Measurements from ENCODE around the gene SLC5A10. TPM values are rescaled to one million over a fixed set of nuclear protein-coding genes. Genes with fewer than 3 reads are reported as not detected.
"Not testable (repeated sequence)": the region's sequence is repeated elsewhere in the genome, so short reads cannot be mapped to it uniquely, and the experiment has no call there.

SLC5A10 gene
- total and polyA plus RNA-seq, 7 experiments from 2014 or later, result 0.15 to 0.37 (median 0.17) TPM; not detected in 4

DNA sequence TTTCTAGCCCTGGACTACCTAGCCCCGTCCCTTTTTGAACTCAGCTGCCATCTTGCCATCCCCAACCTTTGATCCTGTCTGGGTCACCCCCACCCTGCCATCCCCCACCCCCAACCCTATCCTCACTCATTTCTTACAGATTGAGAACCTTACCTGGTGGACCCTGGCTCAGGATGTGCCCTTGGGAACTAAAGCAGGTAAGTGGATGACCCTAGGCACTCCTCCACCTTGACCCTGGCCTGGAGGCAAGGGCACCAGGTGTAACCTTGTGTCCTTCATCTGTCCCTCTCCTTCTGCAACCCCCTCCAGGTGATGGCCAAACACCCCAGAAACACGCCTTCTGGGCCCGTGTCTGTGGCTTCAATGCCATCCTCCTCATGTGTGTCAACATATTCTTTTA, 68.1 kb downstream of the SLC5A10 start:
- Mint-ChIP-seq H3K27ac (peak overlapping the region in 5 of 9 donors; percentile 15 to 78 (median 70)), H3K27me3 (no peaks in the 10 kb centered on the region), H3K4me1 (peaks cover 15 to 53% (median 46%) of the 10 kb centered on the region in 7 donors), H3K4me3 (no peak overlapping the region), H3K9me3 (no peaks in the 10 kb centered on the region), H3K36me3 (peaks cover 0 to 17% (median 9%) of the 10 kb centered on the region in 5 donors)
- ATAC-seq, result no peak
- peak in 1 of 9 donors; percentile 2 for DNase-seq
- H3K4me1 ChIP-seq (ENCODE audit: control insufficient read depth in 2 of 2, insufficient read depth in 2 of 2, low read length in 2 of 2), result peaks cover 0 to 14% of the 10 kb centered on the region in 2 donors
- no peak overlapping the region for H3K4me3 ChIP-seq (ENCODE audit: low read length)
- intact Hi-C loops (cut with micrococcal nuclease), result no loop called here
- H3K27ac ChIP-seq (ENCODE audit: low read depth, low read length), result peak overlapping the region; percentile 2
- POLR2A ChIA-PET, result no interaction called here
- no peaks in the 10 kb centered on the region for H3K9me3 ChIP-seq (ENCODE audit: control insufficient read depth in 2 of 3, low read length in 3 of 3)
- H3K36me3 ChIP-seq (ENCODE audit: control insufficient read depth in 2 of 3, insufficient read depth in 3 of 3, low read length in 3 of 3), result peaks cover 0 to 50% (median 3%) of the 10 kb centered on the region in 3 experiments
- CTCF ChIA-PET, result no interaction called here
- no peaks in the 10 kb centered on the region for H3K27me3 ChIP-seq (ENCODE audit: control insufficient read depth in 2 of 2, insufficient read depth in 2 of 2, low read length in 2 of 2)

DNA sequence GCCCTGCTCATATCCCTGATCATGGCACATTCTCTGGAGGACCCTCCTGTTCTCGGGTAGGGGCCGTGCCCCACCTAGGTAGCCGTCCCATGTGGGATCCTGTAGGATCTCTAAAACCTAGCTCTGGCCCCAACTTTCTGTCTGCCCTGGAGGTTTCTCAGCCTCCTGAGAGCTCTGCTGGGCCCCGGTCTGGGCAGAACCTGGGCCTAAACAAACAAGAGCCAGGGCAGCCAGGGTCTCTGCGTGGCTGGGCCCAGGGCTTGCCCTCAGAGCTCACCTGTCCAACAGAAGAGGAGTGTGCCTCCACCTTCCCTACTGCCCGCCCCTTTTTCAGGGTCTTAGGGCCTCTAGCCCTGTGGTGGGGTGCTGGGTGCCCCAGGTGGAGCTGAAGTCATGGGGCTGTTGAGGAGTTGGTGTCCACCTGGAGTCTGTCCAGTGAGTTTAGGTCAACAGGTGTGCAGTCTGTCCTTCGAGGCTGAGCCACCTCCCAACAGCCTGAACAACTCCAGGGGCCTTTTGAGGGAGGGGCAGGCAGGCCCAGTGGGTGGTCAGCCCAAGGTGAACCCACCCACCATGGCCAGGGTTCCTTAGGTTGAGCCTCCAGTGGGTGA, 69.2 kb downstream of the SLC5A10 start:
- peak in 1 of 9 donors; percentile 3 for DNase-seq

DNA sequence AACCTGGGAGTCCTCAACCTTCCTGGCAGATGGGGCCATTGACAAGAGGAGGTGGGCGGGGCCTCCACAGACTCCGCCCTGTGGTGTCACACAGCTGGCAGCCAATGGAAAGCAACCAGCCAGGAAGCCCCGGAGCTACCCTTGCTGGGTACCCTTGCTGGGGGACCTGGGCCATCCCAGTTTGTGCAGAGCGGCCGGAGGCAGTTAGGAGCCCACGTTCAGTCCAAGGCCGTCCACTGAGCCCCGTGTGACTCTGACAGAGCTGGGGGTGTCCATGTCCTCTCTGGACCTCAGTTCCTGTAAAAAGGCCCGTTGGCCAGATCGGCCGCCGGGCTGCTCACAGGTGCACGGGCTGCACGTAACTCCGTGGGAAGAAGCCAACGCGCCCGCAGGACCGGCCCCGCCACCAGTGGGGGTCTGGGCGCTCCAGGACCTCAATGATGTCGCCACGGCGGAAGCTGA, 69.7 kb downstream of the SLC5A10 start:
- H3K27me3 ChIP-seq (ENCODE audit: control insufficient read depth in 2 of 2, insufficient read depth in 2 of 2, low read length in 2 of 2), result no peaks in the 10 kb centered on the region
- Mint-ChIP-seq H3K36me3 (peaks cover 0 to 17% (median 9%) of the 10 kb centered on the region in 5 donors), H3K4me3 (no peak overlapping the region), H3K27ac (peak overlapping the region in 2 of 9 donors; percentile 21 to 60), H3K27me3 (no peaks in the 10 kb centered on the region), H3K4me1 (peaks cover 16 to 44% (median 37%) of the 10 kb centered on the region in 7 donors), H3K9me3 (no peaks in the 10 kb centered on the region)
- DNase-seq, result peak in 6 of 9 donors; percentile 14 to 44 (median 37)
- H3K27ac ChIP-seq (ENCODE audit: low read depth, low read length), result peak overlapping the region; percentile 21
- POLR2A ChIA-PET, result interaction anchor here (0.5 to 1.1 kb wide), 3 partner anchors 14 to 41 kb away, joined by 3 to 5 read pairs (median 3); partner anchors contain the start of gene FAM83G
- peak; percentile 33 for ATAC-seq
- H3K4me3 ChIP-seq (ENCODE audit: low read length), result no peak overlapping the region
- CTCF ChIA-PET, result interaction anchor here (1.3 to 1.6 kb wide), 2 partner anchors 10 to 19 kb away, joined by 3 to 4 read pairs; no protein-coding TSS in a partner anchor
- H3K4me1 ChIP-seq (ENCODE audit: control insufficient read depth in 2 of 2, insufficient read depth in 2 of 2, low read length in 2 of 2), result peaks cover 0 to 14% of the 10 kb centered on the region in 2 donors
- H3K9me3 ChIP-seq (ENCODE audit: control insufficient read depth in 2 of 3, low read length in 3 of 3), result no peaks in the 10 kb centered on the region
- peaks cover 0 to 50% (median 3%) of the 10 kb centered on the region in 3 experiments for H3K36me3 ChIP-seq (ENCODE audit: control insufficient read depth in 2 of 3, insufficient read depth in 3 of 3, low read length in 3 of 3)
- intact Hi-C loops (cut with micrococcal nuclease), result no loop called here

More for the DNA sequence above, 69.2 kb downstream of the SLC5A10 start:
- H3K9me3 ChIP-seq (ENCODE audit: control insufficient read depth in 2 of 3, low read length in 3 of 3); intact Hi-C loops (cut with micrococcal nuclease); ATAC-seq; H3K4me3 ChIP-seq (ENCODE audit: low read length); H3K27me3 ChIP-seq (ENCODE audit: control insufficient read depth in 2 of 2, insufficient read depth in 2 of 2, low read length in 2 of 2); CTCF ChIA-PET; H3K27me3 Mint-ChIP-seq; H3K9me3 Mint-ChIP-seq; H3K4me3 Mint-ChIP-seq: not testable (repeated sequence)
- H3K4me1 Mint-ChIP-seq, result peaks cover 16 to 48% (median 40%) of the 10 kb centered on the region in 7 donors
- Histone ChIP-seq H3K27ac (ENCODE audit: low read depth, low read length) (peak overlapping the region; percentile 21), H3K4me1 (ENCODE audit: control insufficient read depth in 2 of 2, insufficient read depth in 2 of 2, low read length in 2 of 2) (peaks cover 0 to 14% of the 10 kb centered on the region in 2 donors), H3K36me3 (ENCODE audit: control insufficient read depth in 2 of 3, insufficient read depth in 3 of 3, low read length in 3 of 3) (peaks cover 0 to 50% (median 3%) of the 10 kb centered on the region in 3 experiments)
- POLR2A ChIA-PET, result interaction anchor here (0.9 kb wide), 1 partner anchor 17 kb away, joined by 3 read pairs; the partner anchor contains the start of gene FAM83G
- H3K27ac Mint-ChIP-seq, result peak overlapping the region in 4 of 9 donors; percentile 21 to 81 (median 61)
- peaks cover 0 to 17% (median 9%) of the 10 kb centered on the region in 5 donors for H3K36me3 Mint-ChIP-seq

DNA sequence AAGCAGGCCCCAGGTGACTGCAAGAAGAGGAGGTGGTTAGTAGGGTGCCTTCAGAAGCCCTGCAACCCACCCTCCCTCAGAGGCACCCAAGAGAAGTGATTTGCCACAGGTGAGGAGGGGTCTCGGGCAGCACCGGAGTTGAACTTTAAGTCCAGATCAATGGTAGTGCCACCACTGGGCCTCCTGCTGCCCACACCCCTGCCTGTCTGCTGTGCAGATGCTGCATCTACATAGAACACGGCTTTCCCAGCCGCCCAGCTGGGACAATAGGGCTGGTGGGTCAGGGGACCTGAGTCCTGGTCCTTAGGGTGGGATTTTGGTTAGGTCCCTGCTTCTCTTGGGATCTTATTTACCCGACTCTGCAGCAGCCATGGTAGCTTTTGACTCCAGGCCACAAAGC, 70.2 kb downstream of the SLC5A10 start:
- Mint-ChIP-seq H3K27ac (peak overlapping the region in 6 of 9 donors; percentile 39 to 81 (median 55)), H3K9me3 (no peaks in the 10 kb centered on the region), H3K4me1 (peaks cover 16 to 40% (median 33%) of the 10 kb centered on the region in 7 donors), H3K27me3 (no peaks in the 10 kb centered on the region), H3K4me3 (no peak overlapping the region), H3K36me3 (peaks cover 0 to 17% (median 9%) of the 10 kb centered on the region in 5 donors)
- ATAC-seq (no peak), DNase-seq (peak in 1 of 9 donors; percentile 7)
- peaks cover 0 to 50% (median 3%) of the 10 kb centered on the region in 3 experiments for H3K36me3 ChIP-seq (ENCODE audit: control insufficient read depth in 2 of 3, insufficient read depth in 3 of 3, low read length in 3 of 3)
- ChIA-PET CTCF (interaction anchor here (1.3 to 1.9 kb wide), 3 partner anchors 11 to 61 kb away, joined by 3 to 9 read pairs (median 4); no protein-coding TSS in a partner anchor), POLR2A (interaction anchor here (0.5 to 1.1 kb wide), 3 partner anchors 14 to 41 kb away, joined by 3 to 5 read pairs (median 4); no protein-coding TSS in a partner anchor)
- H3K4me1 ChIP-seq (ENCODE audit: control insufficient read depth in 2 of 2, insufficient read depth in 2 of 2, low read length in 2 of 2), result peaks cover 0 to 14% of the 10 kb centered on the region in 2 donors
- no peak overlapping the region for H3K4me3 ChIP-seq (ENCODE audit: low read length)
- intact Hi-C loops (cut with micrococcal nuclease), result no loop called here
- no peaks in the 10 kb centered on the region for H3K9me3 ChIP-seq (ENCODE audit: control insufficient read depth in 2 of 3, low read length in 3 of 3)
- no peaks in the 10 kb centered on the region for H3K27me3 ChIP-seq (ENCODE audit: control insufficient read depth in 2 of 2, insufficient read depth in 2 of 2, low read length in 2 of 2)
- H3K27ac ChIP-seq (ENCODE audit: low read depth, low read length), result no peak overlapping the region

DNA sequence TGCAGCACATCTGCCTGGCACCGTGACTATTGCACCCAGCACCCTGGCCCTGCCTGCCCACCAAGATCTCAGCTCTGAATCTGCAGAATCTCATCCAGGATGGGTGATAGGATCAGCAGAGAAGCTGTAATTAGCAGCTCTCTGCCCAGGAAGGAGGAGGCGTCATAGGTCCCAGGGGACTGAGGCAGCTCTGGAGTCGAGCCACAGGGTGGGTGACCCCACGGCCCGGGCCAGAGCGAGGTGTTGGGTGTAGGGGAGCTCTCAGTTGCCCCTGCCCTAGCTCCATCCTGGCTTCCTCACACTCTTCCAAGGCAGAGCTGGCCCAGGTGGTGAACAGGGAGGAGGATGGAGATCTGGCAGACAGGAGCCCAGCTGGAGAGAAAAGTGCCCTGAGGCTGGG, 70.8 kb downstream of the SLC5A10 start:
- Histone ChIP-seq H3K4me1 (ENCODE audit: control insufficient read depth in 2 of 2, insufficient read depth in 2 of 2, low read length in 2 of 2) (peaks cover 0 to 14% of the 10 kb centered on the region in 2 donors), H3K27me3 (ENCODE audit: control insufficient read depth in 2 of 2, insufficient read depth in 2 of 2, low read length in 2 of 2) (no peaks in the 10 kb centered on the region), H3K4me3 (ENCODE audit: low read length) (no peak overlapping the region), H3K36me3 (ENCODE audit: control insufficient read depth in 2 of 3, insufficient read depth in 3 of 3, low read length in 3 of 3) (peaks cover 0 to 50% (median 3%) of the 10 kb centered on the region in 3 experiments), H3K9me3 (ENCODE audit: control insufficient read depth in 2 of 3, low read length in 3 of 3) (no peaks in the 10 kb centered on the region), H3K27ac (ENCODE audit: low read depth, low read length) (peak overlapping the region; percentile 29)
- Mint-ChIP-seq H3K27ac (peak overlapping the region in 8 of 9 donors; percentile 2 to 81 (median 51)), H3K9me3 (no peaks in the 10 kb centered on the region), H3K4me3 (peak overlapping the region in 1 of 10 donors; percentile 52), H3K36me3 (peaks cover 0 to 17% (median 9%) of the 10 kb centered on the region in 5 donors), H3K4me1 (peaks cover 14 to 38% (median 30%) of the 10 kb centered on the region in 7 donors), H3K27me3 (no peaks in the 10 kb centered on the region)
- intact Hi-C loops (cut with micrococcal nuclease), result no loop called here
- no peak for ATAC-seq
- POLR2A ChIA-PET, result interaction anchor here (0.8 to 1.1 kb wide), 2 partner anchors 15 to 18 kb away, joined by 4 to 5 read pairs; no protein-coding TSS in a partner anchor
- DNase-seq, result peak in 1 of 9 donors; percentile 6
- CTCF ChIA-PET, result interaction anchor here (1.3 to 1.9 kb wide), 3 partner anchors 11 to 62 kb away, joined by 3 to 9 read pairs (median 4); no protein-coding TSS in a partner anchor

DNA sequence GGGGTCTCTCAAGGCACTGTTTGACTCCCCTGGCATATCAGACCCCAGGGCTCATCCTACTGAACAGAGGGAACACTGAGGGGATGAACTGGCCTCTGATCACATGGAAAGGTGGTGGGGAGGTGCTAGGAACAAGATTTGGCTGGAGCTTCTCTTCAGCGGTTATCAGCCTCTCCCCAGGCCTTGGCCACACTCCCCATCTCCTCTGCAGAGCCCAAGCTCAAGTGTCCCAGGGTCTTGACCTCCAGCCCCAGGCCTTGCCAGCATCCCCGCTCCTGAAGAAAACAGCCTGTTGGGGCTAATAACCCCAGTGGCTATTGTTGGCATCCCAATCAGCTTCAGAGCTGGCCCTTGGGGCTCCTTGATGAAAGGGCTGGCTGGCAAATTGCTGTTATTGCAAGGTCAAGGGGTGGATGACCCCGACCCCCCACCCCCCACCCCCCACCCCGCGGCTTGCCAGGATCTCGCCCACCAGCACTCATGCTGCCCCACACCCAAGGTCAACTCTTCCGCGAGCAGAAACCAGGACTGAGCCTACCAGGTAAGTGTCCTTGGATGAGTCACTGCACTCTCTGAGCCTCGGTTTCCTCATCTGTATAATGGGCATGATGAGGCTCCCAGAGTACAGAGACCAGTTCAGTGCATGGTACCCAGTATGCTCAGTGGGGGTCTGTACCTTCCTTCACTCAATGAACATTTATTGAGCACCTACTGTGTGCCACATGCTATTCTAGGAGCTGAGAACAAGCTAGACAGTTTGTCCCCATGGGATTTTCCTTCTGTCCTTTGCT, 71.4 kb downstream of the SLC5A10 start:
- no peak for ATAC-seq
- DNase-seq, result peak in 1 of 9 donors; percentile 7
- H3K27ac ChIP-seq (ENCODE audit: low read depth, low read length), result peak overlapping the region; percentile 67
- Mint-ChIP-seq H3K27ac (peak overlapping the region in 8 of 9 donors; percentile 80 to 95 (median 92)), H3K4me3 (peak overlapping the region in 8 of 10 donors; percentile 16 to 78 (median 64)), H3K9me3 (no peaks in the 10 kb centered on the region), H3K36me3 (peaks cover 0 to 17% (median 9%) of the 10 kb centered on the region in 5 donors), H3K4me1 (peaks cover 14 to 38% (median 28%) of the 10 kb centered on the region in 7 donors), H3K27me3 (no peaks in the 10 kb centered on the region)
- intact Hi-C loops (cut with micrococcal nuclease), result no loop called here
- H3K4me1 ChIP-seq (ENCODE audit: control insufficient read depth in 2 of 2, insufficient read depth in 2 of 2, low read length in 2 of 2), result peaks cover 0 to 14% of the 10 kb centered on the region in 2 donors
- POLR2A ChIA-PET, result interaction anchor here (1.1 to 1.3 kb wide), 2 partner anchors 9 to 19 kb away, joined by 5 to 8 read pairs; partner anchors contain the start of gene FAM83G
- H3K27me3 ChIP-seq (ENCODE audit: control insufficient read depth in 2 of 2, insufficient read depth in 2 of 2, low read length in 2 of 2), result no peaks in the 10 kb centered on the region
- H3K4me3 ChIP-seq (ENCODE audit: low read length), result no peak overlapping the region
- no peaks in the 10 kb centered on the region for H3K9me3 ChIP-seq (ENCODE audit: control insufficient read depth in 2 of 3, low read length in 3 of 3)
- CTCF ChIA-PET, result interaction anchor here (0.9 to 1.9 kb wide), 3 partner anchors 12 to 62 kb away, joined by 3 to 9 read pairs (median 4); no protein-coding TSS in a partner anchor
- H3K36me3 ChIP-seq (ENCODE audit: control insufficient read depth in 2 of 3, insufficient read depth in 3 of 3, low read length in 3 of 3), result peaks cover 0 to 48% (median 3%) of the 10 kb centered on the region in 3 experiments
